Stimulated activated CD4-positive, alpha-beta T cell treated with anti-CD3 and anti-CD28 coated beads, TNF-alpha, amount 100 ng/mL, for 24 hours (primary cell): ENCODE results near the gene S100A14.
A peak's percentile ranks its signal among the peaks of the same experiment; 100 is the strongest.
"Not testable (repeated sequence)": the region's sequence is repeated elsewhere in the genome, so short reads cannot be mapped to it uniquely, and the experiment has no call there.

Source experiments
- DNase-seq, 3 experiments: peaks; one replicate each; pipeline ENCODE4 v3.0.0-alpha.2; 2020; ENCODE audit warnings: low read depth in 3 of 3

The S100A14 gene

GRCh38 chr1:153587314-153587713 is 28.8 kb downstream of the S100A14 start:
- DNase-seq, result no peak

GRCh38 chr1:153586347-153586746 is 29.8 kb downstream of the S100A14 start:
- no peak for DNase-seq

- no peak for DNase-seq
These were observed 31.1 kb downstream of the S100A14 start for GRCh38 chr1:153585006-153585405.

GRCh38 chr1:153583976-153584375 is 32.1 kb downstream of the S100A14 start:
- DNase-seq, result no peak

- not testable (repeated sequence) for DNase-seq
These were observed 32.6 kb downstream of the S100A14 start for GRCh38 chr1:153583514-153583913.

GRCh38 chr1:153582836-153583235 is 33.3 kb downstream of the S100A14 start:
- DNase-seq, result not testable (repeated sequence)

- DNase-seq, result no peak
These were observed 37.2 kb downstream of the S100A14 start for GRCh38 chr1:153578936-153579335.

- no peak for DNase-seq
These were observed 37.6 kb downstream of the S100A14 start for GRCh38 chr1:153578490-153578889.

GRCh38 chr1:153577624-153578051 is 38.5 kb downstream of the S100A14 start:
- no peak for DNase-seq

GRCh38 chr1:153577138-153577537 is 39.0 kb downstream of the S100A14 start:
- no peak for DNase-seq

- not testable (repeated sequence) for DNase-seq
These were observed 40.6 kb downstream of the S100A14 start for GRCh38 chr1:153575497-153575896.

GRCh38 chr1:153575081-153575491 is 41.0 kb downstream of the S100A14 start:
- DNase-seq, result not testable (repeated sequence)

- DNase-seq, result no peak
These were observed 42.8 kb downstream of the S100A14 start for GRCh38 chr1:153573351-153573750.

- DNase-seq, result peak; percentile 22 to 63 (median 27)
These were observed 43.5 kb downstream of the S100A14 start for GRCh38 chr1:153572569-153573015.

GRCh38 chr1:153571706-153572105 is 44.4 kb downstream of the S100A14 start:
- no peak for DNase-seq

GRCh38 chr1:153570874-153571273 is 45.3 kb downstream of the S100A14 start:
- DNase-seq, result no peak

- no peak for DNase-seq
These were observed 46.7 kb downstream of the S100A14 start for GRCh38 chr1:153569465-153569864.

- DNase-seq, result peak; percentile 64 to 85 (median 69)
These were observed 47.6 kb downstream of the S100A14 start for GRCh38 chr1:153568367-153569099.

- DNase-seq, result peak in 2 of 3 experiments; percentile 24 to 48
These were observed 48.3 kb downstream of the S100A14 start for GRCh38 chr1:153567621-153568366.

GRCh38 chr1:153566414-153567371 is 49.4 kb downstream of the S100A14 start:
- peak; percentile 73 to 88 (median 75) for DNase-seq

- DNase-seq, result peak; percentile 31 to 56 (median 47)
These were observed 50.4 kb downstream of the S100A14 start, which contains the start of gene S100A2 for GRCh38 chr1:153565529-153566374. Gene S100A2 (minus strand): TSS chr1:153565844. CDS start chr1:153563877, 1,967 bp downstream.
